Lower lobe of right lung (tissue), 2 donors: ENCODE measurements around the gene VSX2. TPM values are rescaled to one million over a fixed set of nuclear protein-coding genes. Genes with fewer than 3 reads are reported as not detected.

ENCODE experiments used
- ATAC-seq, 2 donors: fragments of 200-7000 bp; cut with Tn5 transposase; one replicate each; pipeline ENCODE4 v1.9.1; 2020 to 2022; ENCODE audit warnings: mild to moderate bottlenecking in 2 of 2, moderate library complexity in 2 of 2
- DNase-seq: peaks from one replicate; pipeline ENCODE4 v3.0.0-alpha.2; 2020
- H3K27ac ChIP-seq: fragments of 200-600 bp; one replicate; pipeline ENCODE4 v1.8.0; 2022
- H3K27me3 ChIP-seq: fragments of 200-600 bp; one replicate; pipeline ENCODE4 v1.8.0; 2022; ENCODE audit warnings: low read depth
- H3K36me3 ChIP-seq: fragments of 200-600 bp; one replicate; pipeline ENCODE4 v1.8.0; 2022; ENCODE audit warnings: mild to moderate bottlenecking
- H3K4me1 ChIP-seq: fragments of 200-600 bp; one replicate; pipeline ENCODE4 v1.8.0; 2022
- H3K4me3 ChIP-seq: fragments of 200-600 bp; one replicate; pipeline ENCODE4 v1.8.0; 2022; ENCODE audit warnings: mild to moderate bottlenecking
- H3K9me3 ChIP-seq: fragments of 200-600 bp; one replicate; pipeline ENCODE4 v1.8.0; 2022
- intact Hi-C: fragments of 100-400 bp; cut with DNase I; formaldehyde crosslinking; loops from one replicate; pipeline ENCODE4 v1.11.0; 2022
- total RNA-seq: library from RNA; stranded (reverse); fragmentation: NEBNext Ultra II Directional; extraction: Animal tissue kit (Norgen Biotek cat#: 25700); gene quantifications from one replicate; pipeline ENCODE4 v1.2.1, GENCODE V29; 2021
- TF ChIP-seq, protein P1 (sequence below): fragments of 200-600 bp; IDR thresholded peaks from one replicate; pipeline ENCODE4 v1.8.0; 2022; ENCODE audit warnings: antibody characterized with exemption, mild to moderate bottlenecking
- donor health status: DM: no; HTN: yes; CAD: no; lungs with severe emphysema.

VSX2 gene
- total RNA-seq, 1 donor from 2014 or later: not detected

DNA sequence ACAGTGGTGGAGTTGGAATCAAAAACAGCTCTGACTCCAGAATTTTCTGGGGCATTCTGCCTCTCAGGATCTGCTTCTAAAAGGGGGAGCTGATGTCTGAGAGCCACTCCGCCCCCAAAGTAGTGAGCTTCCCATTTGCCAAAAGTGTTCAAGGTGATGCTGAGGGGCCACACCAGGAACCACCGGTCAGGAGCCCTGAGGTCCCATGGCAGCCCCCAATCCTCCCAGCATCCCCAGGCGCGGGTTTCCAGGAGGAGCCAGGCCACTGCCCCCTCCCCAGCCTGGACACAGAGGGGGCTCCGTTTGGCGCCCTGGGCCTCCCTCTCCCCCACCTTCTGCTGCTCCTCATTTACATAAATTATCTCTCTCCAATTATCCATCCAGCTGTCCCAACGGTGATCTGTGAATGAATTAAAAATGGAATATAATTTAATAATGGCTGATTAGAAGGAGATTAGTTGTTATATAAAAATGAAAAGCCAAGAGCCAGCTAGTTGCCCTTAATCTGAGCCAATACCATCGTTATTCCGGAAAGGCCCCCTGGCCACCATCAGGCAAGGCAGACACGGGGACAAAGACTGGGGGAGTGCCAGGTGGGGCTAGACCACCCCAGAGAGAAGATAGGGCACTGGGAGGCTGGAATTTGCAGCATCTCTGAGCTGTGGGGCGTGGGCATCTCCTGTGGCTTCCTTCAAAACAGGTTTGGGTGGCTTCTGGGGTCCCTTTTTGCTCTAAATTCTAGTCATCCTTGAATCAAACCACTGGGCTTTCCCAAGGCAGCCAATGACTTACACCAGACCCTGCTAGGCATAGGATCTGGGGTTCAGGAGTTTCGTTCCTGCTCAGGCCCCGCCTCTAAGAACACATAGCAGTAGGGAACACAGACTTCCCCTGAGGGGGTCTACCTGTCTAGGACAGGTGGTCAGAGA is 19.7 kb upstream of the VSX2 start:
- Histone ChIP-seq H3K9me3 (no peaks in the 10 kb centered on the region), H3K27me3 (peaks cover 29% of the 10 kb centered on the region), H3K4me1 (peaks cover 9% of the 10 kb centered on the region), H3K27ac (no peak overlapping the region), H3K4me3 (no peak overlapping the region), H3K36me3 (no peaks in the 10 kb centered on the region)
- no peak for DNase-seq
- TF ChIP-seq, protein P1, sequence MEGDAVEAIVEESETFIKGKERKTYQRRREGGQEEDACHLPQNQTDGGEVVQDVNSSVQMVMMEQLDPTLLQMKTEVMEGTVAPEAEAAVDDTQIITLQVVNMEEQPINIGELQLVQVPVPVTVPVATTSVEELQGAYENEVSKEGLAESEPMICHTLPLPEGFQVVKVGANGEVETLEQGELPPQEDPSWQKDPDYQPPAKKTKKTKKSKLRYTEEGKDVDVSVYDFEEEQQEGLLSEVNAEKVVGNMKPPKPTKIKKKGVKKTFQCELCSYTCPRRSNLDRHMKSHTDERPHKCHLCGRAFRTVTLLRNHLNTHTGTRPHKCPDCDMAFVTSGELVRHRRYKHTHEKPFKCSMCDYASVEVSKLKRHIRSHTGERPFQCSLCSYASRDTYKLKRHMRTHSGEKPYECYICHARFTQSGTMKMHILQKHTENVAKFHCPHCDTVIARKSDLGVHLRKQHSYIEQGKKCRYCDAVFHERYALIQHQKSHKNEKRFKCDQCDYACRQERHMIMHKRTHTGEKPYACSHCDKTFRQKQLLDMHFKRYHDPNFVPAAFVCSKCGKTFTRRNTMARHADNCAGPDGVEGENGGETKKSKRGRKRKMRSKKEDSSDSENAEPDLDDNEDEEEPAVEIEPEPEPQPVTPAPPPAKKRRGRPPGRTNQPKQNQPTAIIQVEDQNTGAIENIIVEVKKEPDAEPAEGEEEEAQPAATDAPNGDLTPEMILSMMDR: no peak
- intact Hi-C loops: no loop called here
- no peak for ATAC-seq

DNA sequence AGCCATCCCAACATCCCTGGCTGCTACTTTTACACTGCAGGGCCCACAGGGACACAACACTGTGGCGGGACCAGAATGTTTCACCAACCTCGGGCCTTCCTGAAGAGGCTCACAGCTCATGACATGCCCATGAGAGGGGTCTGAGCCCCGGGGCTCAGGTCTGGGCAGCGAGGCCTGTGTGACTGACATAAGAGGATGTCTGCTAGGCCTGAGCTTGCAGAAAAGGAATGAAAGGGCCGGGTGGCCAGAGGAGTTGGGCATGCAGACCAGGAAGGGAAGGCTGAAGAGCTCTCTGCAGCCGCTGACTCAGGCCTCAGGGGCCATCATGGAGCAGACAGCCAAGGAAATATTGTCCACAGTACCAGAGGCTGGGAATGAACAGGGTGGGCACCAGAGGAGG is 18.3 kb upstream of the VSX2 start:
- DNase-seq (no peak), ATAC-seq (no peak)
- Histone ChIP-seq H3K27ac (no peak overlapping the region), H3K4me1 (peaks cover 9% of the 10 kb centered on the region), H3K9me3 (no peaks in the 10 kb centered on the region), H3K36me3 (no peaks in the 10 kb centered on the region), H3K27me3 (peaks cover 29% of the 10 kb centered on the region), H3K4me3 (no peak overlapping the region)
- intact Hi-C loops: no loop called here
- TF ChIP-seq, protein P1: no peak

DNA sequence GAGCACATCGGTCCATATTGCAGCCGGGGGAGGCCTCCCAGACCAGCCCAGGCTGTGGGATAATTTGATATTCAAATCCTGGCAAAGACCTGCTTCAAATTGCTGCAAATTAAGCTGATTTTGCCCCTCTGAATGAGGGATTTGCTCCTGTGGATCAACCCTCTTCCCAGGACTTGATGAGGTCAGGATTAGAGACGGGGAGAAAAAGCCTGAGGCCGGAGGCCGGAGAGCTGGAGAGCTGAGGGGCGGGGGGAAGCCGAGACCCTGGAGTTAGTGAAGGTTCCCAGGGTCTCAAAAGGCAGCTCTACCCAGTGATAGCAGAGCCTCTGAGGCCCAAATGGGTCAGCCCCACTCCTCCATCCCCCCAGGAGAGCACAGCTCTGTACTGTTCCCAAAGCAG is 17.5 kb upstream of the VSX2 start:
- H3K4me3 ChIP-seq: no peak overlapping the region
- intact Hi-C loops: no loop called here
- peaks cover 9% of the 10 kb centered on the region for H3K4me1 ChIP-seq
- H3K27ac ChIP-seq: no peak overlapping the region
- no peaks in the 10 kb centered on the region for H3K9me3 ChIP-seq
- ATAC-seq (no peak), DNase-seq (no peak)
- peaks cover 26% of the 10 kb centered on the region for H3K27me3 ChIP-seq
- H3K36me3 ChIP-seq: no peaks in the 10 kb centered on the region
- TF ChIP-seq, protein P1: no peak

DNA sequence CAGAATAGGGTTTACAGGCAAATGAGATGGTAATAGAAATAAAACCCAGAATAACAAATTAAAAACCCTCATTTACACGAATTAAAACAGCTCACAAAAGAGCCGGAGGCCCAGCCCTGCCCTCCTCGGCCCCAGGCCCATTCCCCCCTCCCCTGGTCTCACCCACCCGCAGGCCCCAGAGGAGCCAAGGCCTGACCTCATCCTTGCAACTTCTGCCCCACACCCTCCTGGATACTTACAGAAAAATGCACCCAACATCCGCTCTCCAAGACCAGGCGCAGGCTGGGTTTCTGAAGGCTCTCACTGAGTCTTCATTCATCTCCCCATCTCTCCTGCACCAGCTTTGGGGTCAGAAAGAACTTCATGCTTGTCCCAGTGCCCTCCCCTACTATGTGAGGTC is 16.2 kb upstream of the VSX2 start:
- ATAC-seq: no peak
- intact Hi-C loops: no loop called here
- no peak for DNase-seq

DNA sequence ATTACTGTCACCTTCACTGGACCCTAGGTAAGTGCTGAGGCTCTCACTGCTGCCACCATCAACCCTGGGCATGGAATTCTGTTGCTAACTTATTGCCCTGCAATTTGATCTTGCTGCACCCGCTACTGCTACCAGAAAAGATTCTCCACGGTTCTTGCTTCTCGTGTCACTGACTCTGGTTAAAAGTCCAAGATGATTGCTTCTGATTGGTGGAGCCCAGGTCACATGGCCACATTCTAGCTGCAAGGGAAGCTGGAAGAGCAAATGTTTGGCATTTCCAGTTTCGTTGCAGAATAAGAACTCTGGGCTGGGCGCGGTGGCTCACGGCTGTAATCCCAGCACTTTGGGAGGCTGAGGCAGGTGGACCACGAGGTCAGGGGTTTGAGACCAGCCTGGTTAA is 7.5 kb upstream of the VSX2 start:
- no peaks in the 10 kb centered on the region for H3K4me1 ChIP-seq
- intact Hi-C loops: no loop called here
- DNase-seq: no peak
- peaks cover 4% of the 10 kb centered on the region for H3K9me3 ChIP-seq
- ATAC-seq: no peak
- no peaks in the 10 kb centered on the region for H3K36me3 ChIP-seq
- peaks cover under 1% of the 10 kb centered on the region for H3K27me3 ChIP-seq
- H3K4me3 ChIP-seq: no peak overlapping the region
- TF ChIP-seq, protein P1: no peak
- H3K27ac ChIP-seq: no peak overlapping the region

More for the DNA sequence above, 16.2 kb upstream of the VSX2 start:
- no peak overlapping the region for H3K27ac ChIP-seq
- H3K36me3 ChIP-seq: no peaks in the 10 kb centered on the region
- TF ChIP-seq, protein P1: no peak
- no peaks in the 10 kb centered on the region for H3K9me3 ChIP-seq
- peaks cover 2% of the 10 kb centered on the region for H3K4me1 ChIP-seq
- peaks cover 16% of the 10 kb centered on the region for H3K27me3 ChIP-seq
- H3K4me3 ChIP-seq: no peak overlapping the region
